Neural progenitor cell (in vitro differentiated cells): Measurements from ENCODE around the gene SCN8A. TPM values are rescaled to one million over a fixed set of nuclear protein-coding genes. Genes with fewer than 3 reads are reported as not detected.

Experiments
- DNase-seq: peaks from one replicate; pipeline ENCODE4 v3.0.0-alpha.2; 2016; ENCODE audit warnings: low spot score
- H2AFZ ChIP-seq: fragments of 200-600 bp; sonication (generic); replicated peaks from 2 replicates; pipeline ENCODE4 v1.6.1; 2016; ENCODE audit warnings: antibody characterized with exemption
- H3F3A ChIP-seq: fragments of 200-600 bp; sonication (generic); 2 replicates; pipeline ENCODE4 v1.6.1; 2016; ENCODE audit warnings: antibody characterized with exemption, low read depth
- H3K27ac ChIP-seq: fragments of 200-600 bp; sonication (generic); 2 replicates; pipeline ENCODE4 v1.5.1; 2016; ENCODE audit warnings: mild to moderate bottlenecking
- H3K27me3 ChIP-seq: fragments of 200-600 bp; sonication (generic); 2 replicates; pipeline ENCODE4 v1.6.1; 2016; ENCODE audit warnings: mild to moderate bottlenecking, moderate library complexity
- H3K36me3 ChIP-seq: fragments of 200-600 bp; sonication (generic); 2 replicates; pipeline ENCODE4 v1.5.1; 2016
- H3K4me1 ChIP-seq: fragments of 200-600 bp; sonication (generic); 2 replicates; pipeline ENCODE4 v1.6.1; 2016; ENCODE audit warnings: mixed run types
- H3K4me2 ChIP-seq: fragments of 200-600 bp; sonication (generic); 2 replicates; pipeline ENCODE4 v1.6.1; 2016
- H3K4me3 ChIP-seq: fragments of 200-600 bp; sonication (generic); 2 replicates; pipeline ENCODE4 v1.5.1; 2016
- H3K79me2 ChIP-seq: fragments of 200-600 bp; sonication (generic); 2 replicates; pipeline ENCODE4 v1.6.1; 2016; ENCODE audit warnings: low read depth
- H3K9ac ChIP-seq: fragments of 200-600 bp; sonication (generic); 2 replicates; pipeline ENCODE4 v1.6.1; 2016
- H3K9me3 ChIP-seq: fragments of 200-600 bp; sonication (generic); 2 replicates; pipeline ENCODE4 v1.5.1; 2016; ENCODE audit warnings: low read depth
- H4K20me1 ChIP-seq: fragments of 200-600 bp; sonication (generic); 2 replicates; pipeline ENCODE4 v1.6.1; 2016; ENCODE audit warnings: low read depth
- H3K27ac Mint-ChIP-seq: 3 replicates; pipeline ENCODE4 v1.8.0; 2021; ENCODE audit warnings: mixed read lengths
- H3K27me3 Mint-ChIP-seq: 2 replicates; pipeline ENCODE4 v1.8.0; 2022; ENCODE audit warnings: low read depth, mild to moderate bottlenecking, inconsistent platforms, moderate library complexity, mixed read lengths; ENCODE audit not compliant: insufficient read depth
- H3K36me3 Mint-ChIP-seq: 3 replicates; pipeline ENCODE4 v1.8.0; 2021; ENCODE audit warnings: mixed read lengths
- H3K4me1 Mint-ChIP-seq: 3 replicates; pipeline ENCODE4 v1.8.0; 2021; ENCODE audit warnings: mixed read lengths
- H3K4me3 Mint-ChIP-seq: 3 replicates; pipeline ENCODE4 v1.8.0; 2021; ENCODE audit warnings: mild to moderate bottlenecking, moderate library complexity, mixed read lengths
- H3K9me3 Mint-ChIP-seq: 3 replicates; pipeline ENCODE4 v1.8.0; 2020; ENCODE audit warnings: mixed read lengths
- CTCF ChIP-seq: fragments of 200-600 bp; sonication (generic); IDR thresholded peaks from 2 replicates; pipeline ENCODE4 v1.5.1; 2017; ENCODE audit warnings: antibody characterized with exemption, mild to moderate bottlenecking
- EZH2 ChIP-seq: fragments of 200-600 bp; sonication (generic); IDR thresholded peaks from 2 replicates; pipeline ENCODE4 v1.6.1; 2017; ENCODE audit warnings: antibody characterized with exemption, mild to moderate bottlenecking, moderate library complexity
- EZH2phosphoT487 ChIP-seq: fragments of 200-600 bp; sonication (generic); IDR thresholded peaks from 2 replicates; pipeline ENCODE4 v1.6.1; 2017; ENCODE audit warnings: antibody characterized with exemption
- total RNA-seq: library from RNA; depleted of rRNA; stranded (reverse); fragments of >200 nt; gene quantifications from 2 replicates; pipeline ENCODE4 v1.2.3, GENCODE V29; 2015; ENCODE audit warnings: low replicate concordance

SCN8A gene
- total RNA-seq, 1 donor from 2014 or later, result 14.2 TPM

DNA sequence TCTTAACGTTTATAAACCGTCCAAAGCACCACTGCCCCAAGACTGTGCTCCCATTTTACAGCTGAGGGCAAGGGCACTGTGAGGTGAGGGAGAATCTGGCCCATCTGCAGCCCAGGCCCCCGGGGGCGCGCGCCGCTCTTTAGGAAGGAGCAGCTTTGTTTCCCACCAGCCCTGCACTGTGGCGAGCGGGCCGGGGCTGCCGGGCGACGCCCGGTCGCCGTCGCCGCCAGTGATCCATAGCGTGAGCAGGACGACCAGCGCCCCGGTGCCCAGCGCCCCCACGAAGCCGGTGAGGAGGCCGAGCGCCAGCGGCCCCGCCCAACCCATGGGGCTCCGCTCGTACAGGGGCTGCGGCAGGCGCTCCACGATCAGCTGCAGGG, 222.9 kb downstream of the SCN8A start:
- H3K36me3 Mint-ChIP-seq, result peaks cover 4% of the 10 kb centered on the region
- peak overlapping the region; percentile 66 for H3K4me3 Mint-ChIP-seq
- H4K20me1 ChIP-seq, result peaks cover 17% of the 10 kb centered on the region
- peaks cover 31% of the 10 kb centered on the region for H3K27me3 ChIP-seq
- H3K4me1 ChIP-seq, result no peaks in the 10 kb centered on the region
- no peaks in the 10 kb centered on the region for H3K79me2 ChIP-seq
- H3K27ac ChIP-seq, result no peak overlapping the region
- no peaks in the 10 kb centered on the region for H3K9me3 ChIP-seq
- H3K27ac Mint-ChIP-seq, result no peak overlapping the region
- TF ChIP-seq EZH2phosphoT487 (no peak), EZH2 (no peak), CTCF (no peak)
- peak overlapping the region; percentile 60 for H3K4me3 ChIP-seq
- H3K36me3 ChIP-seq, result no peaks in the 10 kb centered on the region
- H2AFZ ChIP-seq, result peak overlapping the region; percentile 13
- peak overlapping the region; percentile 81 for H3K4me2 ChIP-seq
- no peak for DNase-seq
- H3F3A ChIP-seq, result peaks cover 30% of the 10 kb centered on the region
- H3K9ac ChIP-seq, result no peak overlapping the region
- peaks cover 33% of the 10 kb centered on the region for H3K27me3 Mint-ChIP-seq
- H3K9me3 Mint-ChIP-seq, result no peaks in the 10 kb centered on the region
- H3K4me1 Mint-ChIP-seq, result peaks cover 23% of the 10 kb centered on the region

DNA sequence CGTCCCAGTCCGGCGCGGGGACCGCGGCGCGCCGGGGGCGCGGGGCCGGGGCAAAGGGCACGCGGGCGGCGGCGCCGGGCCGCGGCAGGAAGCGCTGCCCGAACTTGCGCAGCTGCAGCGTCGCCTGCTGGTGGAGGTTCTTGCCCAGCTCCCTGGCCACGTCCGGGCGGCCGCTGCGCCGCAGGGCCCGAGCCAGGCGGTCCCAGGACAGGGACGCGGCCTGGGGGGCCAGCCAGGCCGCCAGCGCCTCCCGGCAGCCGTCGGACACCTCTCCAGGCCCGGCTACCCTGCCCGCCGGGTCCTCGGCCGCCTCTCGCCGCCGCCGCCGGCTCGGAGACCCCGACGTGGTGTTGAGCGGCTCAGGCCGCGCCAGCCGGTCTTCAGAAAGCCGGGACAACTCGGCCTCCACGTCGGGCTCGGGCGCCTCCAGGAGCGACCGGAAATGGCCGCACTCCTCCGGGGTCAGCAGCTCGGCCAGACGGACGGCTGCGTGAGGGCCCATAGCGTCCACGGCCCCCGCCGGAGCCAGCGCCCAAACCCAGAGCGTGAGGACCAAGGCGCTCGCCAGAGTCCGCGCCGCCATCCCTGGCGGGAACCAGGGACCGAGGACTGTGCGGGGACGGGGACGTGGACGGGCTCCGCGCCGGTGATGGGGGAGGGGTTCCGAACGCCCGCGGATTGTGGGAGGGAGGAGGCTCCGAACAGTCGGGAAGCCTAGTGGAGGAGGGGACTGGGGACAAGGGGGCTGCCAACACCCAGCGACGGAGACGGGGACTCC, 223.5 kb downstream of the SCN8A start:
- H4K20me1 ChIP-seq, result peaks cover 23% of the 10 kb centered on the region
- no peaks in the 10 kb centered on the region for H3K79me2 ChIP-seq
- H3K36me3 ChIP-seq, result no peaks in the 10 kb centered on the region
- peaks cover 32% of the 10 kb centered on the region for H3F3A ChIP-seq
- H3K4me2 ChIP-seq, result peak overlapping the region; percentile 81
- Mint-ChIP-seq H3K36me3 (peaks cover 4% of the 10 kb centered on the region), H3K4me1 (peaks cover 23% of the 10 kb centered on the region), H3K27me3 (peaks cover 33% of the 10 kb centered on the region), H3K9me3 (no peaks in the 10 kb centered on the region), H3K27ac (no peak overlapping the region), H3K4me3 (peak overlapping the region; percentile 83)
- TF ChIP-seq EZH2, result peak; percentile 74
- TF ChIP-seq CTCF, result peak; percentile 64
- TF ChIP-seq EZH2phosphoT487, result peak; percentile 43
- peak overlapping the region; percentile 6 for H3K9ac ChIP-seq
- peak overlapping the region; percentile 60 for H3K4me3 ChIP-seq
- H3K9me3 ChIP-seq, result no peaks in the 10 kb centered on the region
- DNase-seq, result peak; percentile 92
- no peak overlapping the region for H3K27ac ChIP-seq
- no peaks in the 10 kb centered on the region for H3K4me1 ChIP-seq
- H3K27me3 ChIP-seq, result peaks cover 31% of the 10 kb centered on the region
- peak overlapping the region; percentile 70 for H2AFZ ChIP-seq

GRCh38 chr12:51815571-51815970, 224.5 kb downstream of the SCN8A start:
- Histone ChIP-seq H3K4me2 (no peak overlapping the region), H3K4me3 (no peak overlapping the region), H3K27ac (no peak overlapping the region), H4K20me1 (peaks cover 34% of the 10 kb centered on the region), H3K4me1 (no peaks in the 10 kb centered on the region), H3K9me3 (no peaks in the 10 kb centered on the region), H2AFZ (no peak overlapping the region), H3K9ac (no peak overlapping the region), H3K27me3 (peaks cover 39% of the 10 kb centered on the region), H3K36me3 (no peaks in the 10 kb centered on the region), H3F3A (peaks cover 41% of the 10 kb centered on the region), H3K79me2 (no peaks in the 10 kb centered on the region)
- Mint-ChIP-seq H3K27ac (no peak overlapping the region), H3K9me3 (no peaks in the 10 kb centered on the region), H3K4me1 (peaks cover 23% of the 10 kb centered on the region), H3K36me3 (peaks cover 8% of the 10 kb centered on the region), H3K4me3 (peak overlapping the region; percentile 83), H3K27me3 (peaks cover 33% of the 10 kb centered on the region)
- TF ChIP-seq EZH2 (no peak), EZH2phosphoT487 (no peak), CTCF (no peak)
- peak; percentile 53 for DNase-seq
